Keratinocyte (primary cell): ENCODE measurements around the gene LRRIQ4.

Experiments used
- CTCF ChIP-seq, 3 experiments: IDR thresholded peaks in 1 of 3; conservative IDR thresholded peaks in 1 of 3; optimal IDR thresholded peaks in 1 of 3; 2 replicates in 2 of 3; 3 replicates in 1 of 3; pipeline versions ENCODE3 to v1.5.1; 2011; ENCODE audit warnings: low read length in 3 of 3, mild to moderate bottlenecking in 3 of 3, moderate library complexity in 2 of 3, control low read depth in 1 of 3, inconsistent platforms in 1 of 3; ENCODE audit not compliant: insufficient read depth in 2 of 3; ENCODE audit errors: extremely low read depth in 1 of 3
- EZH2 ChIP-seq: IDR thresholded peaks from one replicate; pipeline ENCODE4 v1.6.1; 2012; ENCODE audit warnings: inconsistent platforms, mild to moderate bottlenecking, low read length, moderate library complexity

GRCh38 chr3:169855514-169855913 lies 42.8 kb downstream of the LRRIQ4 start:
- TF ChIP-seq CTCF (optimal IDR thresholded peaks at IDR 0.05 in 1 of 3, IDR thresholded peaks at IDR 0.05 in 1 of 3, conservative IDR thresholded peaks at IDR 0.05 in 1 of 3; ENCODE audit: extremely low read depth in 1 of 3, insufficient read depth in 2 of 3, low read length in 3 of 3) (no peak), EZH2 (no peak)
